Neural cell (in vitro differentiated cells): ENCODE data around the gene SKI. TPM values are rescaled to one million over a fixed set of nuclear protein-coding genes. Genes with fewer than 3 reads are reported as not detected.

Experiments
- H2AFZ ChIP-seq: fragments of 200-600, 300-800 bp; sonication (generic), shearing (Covaris generic); 2 replicates; pipeline ENCODE4 v1.6.0; 2014; ENCODE audit warnings: low read depth, mild to moderate bottlenecking, antibody characterized with exemption, low read length, moderate library complexity
- H3F3A ChIP-seq: fragments of 200-600 bp; shearing (Covaris generic); 2 replicates; pipeline ENCODE4 v1.6.1; 2016; ENCODE audit warnings: mild to moderate bottlenecking, moderate library complexity, mixed read lengths, antibody characterized with exemption, low read length; ENCODE audit not compliant: insufficient read depth, poor library complexity, severe bottlenecking
- H3K27ac ChIP-seq: fragments of 200-600, 300-800 bp; sonication (generic), shearing (Covaris generic); 2 replicates; pipeline ENCODE4 v1.5.1; 2014; ENCODE audit warnings: mild to moderate bottlenecking, low read length, moderate library complexity
- H3K27me3 ChIP-seq: fragments of 300-800, 200-600 bp; sonication (generic), shearing (Covaris generic); 2 replicates; pipeline ENCODE4 v1.6.0; 2014; ENCODE audit warnings: mild to moderate bottlenecking, low read depth, low read length, moderate library complexity; ENCODE audit not compliant: insufficient read depth
- H3K36me3 ChIP-seq: fragments of 300-800, 200-600 bp; sonication (generic), shearing (Covaris generic); 2 replicates; pipeline ENCODE4 v1.5.1; 2014; ENCODE audit warnings: mild to moderate bottlenecking, antibody characterized with exemption, low read length, moderate library complexity; ENCODE audit not compliant: insufficient read depth
- H3K4me2 ChIP-seq: fragments of 300-800, 200-600 bp; sonication (generic), shearing (Covaris generic); 2 replicates; pipeline ENCODE4 v1.6.0; 2014; ENCODE audit warnings: mild to moderate bottlenecking, low read length
- H3K4me3 ChIP-seq: fragments of 300-800, 200-600 bp; sonication (generic), shearing (Covaris generic); 2 replicates; pipeline ENCODE4 v1.5.1; 2014; ENCODE audit warnings: mild to moderate bottlenecking, low read length, moderate library complexity
- H3K79me2 ChIP-seq: fragments of 200-600 bp; shearing (Covaris generic); replicated peaks from 2 replicates; pipeline ENCODE4 v1.6.0; 2014; ENCODE audit warnings: mild to moderate bottlenecking, low read length, moderate library complexity; ENCODE audit not compliant: insufficient read depth
- H3K9ac ChIP-seq: fragments of 300-800, 200-600 bp; sonication (generic), shearing (Covaris generic); 2 replicates; pipeline ENCODE4 v1.6.1; 2016; ENCODE audit warnings: mild to moderate bottlenecking, low read length, mixed read lengths
- H3K9me2 ChIP-seq: fragments of 200-600 bp; shearing (Covaris generic); 2 replicates; pipeline ENCODE4 v1.6.1; 2016; ENCODE audit warnings: mild to moderate bottlenecking, low read length, mixed read lengths; ENCODE audit not compliant: insufficient read depth
- H3K9me3 ChIP-seq: fragments of 200-600, 300-800 bp; sonication (generic), shearing (Covaris generic); 2 replicates; pipeline ENCODE4 v1.6.1; 2016; ENCODE audit warnings: mild to moderate bottlenecking, mixed run types, low read length, moderate library complexity, mixed read lengths
- H4K20me1 ChIP-seq: fragments of 200-600 bp; shearing (Covaris generic); 2 replicates; pipeline ENCODE4 v1.6.1; 2016; ENCODE audit warnings: mild to moderate bottlenecking, mixed run types; ENCODE audit not compliant: insufficient read depth
- EP300 ChIP-seq: fragments of 450-650 bp; conservative IDR thresholded peaks from 2 replicates; pipeline ENCODE4 v1.6.1; 2014; ENCODE audit warnings: antibody characterized with exemption, mild to moderate bottlenecking, moderate library complexity; ENCODE audit not compliant: poor library complexity, severe bottlenecking
- EZH2 ChIP-seq: fragments of 200-600, 300-800 bp; shearing (Covaris generic), sonication (generic); IDR thresholded peaks from 2 replicates; pipeline ENCODE4 v1.6.1; 2014; ENCODE audit warnings: antibody characterized with exemption, low read length, borderline replicate concordance, mild to moderate bottlenecking; ENCODE audit not compliant: insufficient read depth, poor library complexity, severe bottlenecking
- MXI1 ChIP-seq: fragments of 450-650 bp; conservative IDR thresholded peaks from 2 replicates; pipeline ENCODE4 v1.6.1; 2014; ENCODE audit warnings: antibody characterized with exemption, mild to moderate bottlenecking; ENCODE audit not compliant: poor library complexity, severe bottlenecking
- POLR2AphosphoS5 ChIP-seq: IDR thresholded peaks from 2 replicates; pipeline ENCODE4 v1.6.1; 2012
- RAD21 ChIP-seq: fragments of 450-650 bp; conservative IDR thresholded peaks from 2 replicates; pipeline ENCODE4 v1.6.1; 2014; ENCODE audit warnings: antibody characterized with exemption, mild to moderate bottlenecking, moderate library complexity
- SMC3 ChIP-seq: fragments of 450-650 bp; conservative IDR thresholded peaks from 2 replicates; pipeline ENCODE4 v1.6.1; 2014; ENCODE audit warnings: antibody characterized with exemption, mild to moderate bottlenecking, moderate library complexity; ENCODE audit not compliant: poor library complexity
- TAF1 ChIP-seq: IDR thresholded peaks from 2 replicates; pipeline ENCODE4 v1.6.1; 2012; ENCODE audit warnings: low read depth
- polyA plus RNA-seq: library from polyadenylated mRNA; depleted of rRNA; stranded (reverse); fragments of >200 nt; gene quantifications from 2 replicates; pipeline ENCODE4 v1.2.3, GENCODE V29; 2014
- TF ChIP-seq, protein P1 (sequence below): fragments of 450-650 bp; IDR thresholded peaks from 2 replicates; pipeline ENCODE4 v1.5.1; 2014; ENCODE audit warnings: antibody characterized with exemption, mild to moderate bottlenecking, moderate library complexity; ENCODE audit not compliant: poor library complexity, severe bottlenecking
- TF ChIP-seq, protein P2 (sequence below): IDR thresholded peaks from 2 replicates; pipeline ENCODE4 v1.6.1; 2012; ENCODE audit warnings: borderline replicate concordance

SKI gene
- polyA plus RNA-seq, 1 donor from 2014 or later = 4.1 TPM

DNA sequence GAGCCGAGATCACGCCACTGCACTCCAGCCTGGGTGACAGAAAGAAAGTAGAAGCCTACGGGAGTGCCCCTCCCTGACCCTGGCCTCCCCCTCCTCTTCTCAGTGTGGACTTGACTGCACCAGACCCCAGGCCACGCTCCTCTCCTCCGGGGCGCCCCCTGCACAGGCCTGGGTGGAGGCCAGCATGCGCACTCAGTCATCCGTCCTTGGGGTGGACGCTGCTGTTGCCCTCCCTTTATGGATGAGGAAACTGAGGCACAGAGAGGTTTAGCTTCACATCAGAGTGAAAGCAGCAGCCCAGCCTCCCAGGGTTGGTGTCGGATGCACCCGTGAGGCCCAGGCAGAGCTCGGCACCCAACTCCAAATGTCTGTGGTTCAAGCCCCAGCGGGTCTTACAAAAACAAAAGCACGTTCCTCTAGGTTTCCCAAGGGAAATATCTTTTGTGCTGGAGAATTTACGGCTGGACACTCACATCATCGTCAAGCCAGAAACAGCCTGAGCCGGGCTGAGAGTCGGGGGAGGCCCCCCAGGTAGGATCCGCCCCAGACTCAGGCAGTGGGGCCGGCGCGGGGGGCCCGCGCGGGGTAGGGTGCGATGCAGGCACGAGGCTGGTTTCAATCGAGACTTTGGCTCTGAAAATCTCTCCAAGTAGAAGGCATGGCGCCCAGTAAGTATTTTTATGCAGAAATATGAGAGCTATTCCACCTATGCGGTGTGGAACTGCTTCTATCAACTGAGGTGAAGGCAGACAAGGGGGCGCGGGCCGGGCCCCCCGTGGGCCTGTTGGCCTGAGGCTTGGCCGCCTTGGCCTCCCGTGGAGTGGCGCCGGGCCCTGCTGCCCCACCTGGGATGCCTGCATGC lies 126.6 kb downstream of the SKI start:
- Histone ChIP-seq H4K20me1 (no peaks in the 10 kb centered on the region), H3K36me3 (no peaks in the 10 kb centered on the region), H3K9me3 (no peaks in the 10 kb centered on the region), H3K27ac (no peak overlapping the region), H3K9ac (no peak overlapping the region), H3K9me2 (no peaks in the 10 kb centered on the region), H3K4me2 (no peak overlapping the region), H3K27me3 (no peaks in the 10 kb centered on the region), H2AFZ (no peak overlapping the region), H3K79me2 (no peaks in the 10 kb centered on the region), H3F3A (no peaks in the 10 kb centered on the region), H3K4me3 (no peak overlapping the region)
- TF ChIP-seq MXI1 = no peak

DNA sequence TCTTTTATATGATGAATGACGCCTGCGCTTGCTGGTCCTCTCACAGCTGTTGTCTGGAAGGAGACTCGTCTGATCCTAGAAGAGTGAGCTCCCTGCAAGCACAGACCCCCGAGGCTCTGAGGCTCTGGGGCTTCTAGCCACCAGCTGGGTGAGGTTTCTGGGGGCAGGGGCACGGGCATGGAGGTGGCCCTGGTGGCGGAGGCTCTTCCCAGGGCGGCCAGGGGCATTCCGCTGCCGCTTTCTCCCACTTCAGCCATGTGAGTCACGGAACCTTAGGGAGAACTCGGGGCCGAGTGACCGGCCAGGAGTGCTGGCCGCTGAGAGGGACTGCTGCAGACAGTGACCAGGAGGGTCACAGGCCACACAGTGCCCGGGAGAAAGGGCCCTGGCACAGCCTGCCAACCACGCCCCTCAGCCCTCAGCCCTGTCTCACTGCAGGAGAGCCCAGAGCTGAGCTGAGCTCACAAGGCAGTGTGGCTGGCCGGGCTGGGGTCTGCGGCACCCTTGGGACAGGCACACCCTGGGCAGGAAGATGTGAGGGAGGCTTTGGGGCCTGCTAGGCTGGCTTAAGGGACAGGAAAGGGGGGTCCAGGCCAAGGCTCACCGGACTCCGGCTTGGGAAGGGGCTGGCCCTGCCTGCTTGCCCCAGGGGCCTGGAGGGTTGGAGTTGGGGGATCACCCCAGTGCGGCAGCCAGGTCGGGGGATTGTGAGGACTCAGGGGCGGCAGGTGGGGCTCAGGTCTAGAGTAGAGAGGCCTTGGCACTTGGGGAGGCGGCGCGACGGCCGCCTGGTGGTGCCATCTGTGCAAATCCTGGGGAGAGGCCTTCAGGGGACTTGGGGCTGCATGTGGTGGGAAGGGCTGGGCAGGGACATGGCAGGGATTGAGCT lies 127.5 kb downstream of the SKI start:
- Histone ChIP-seq H3K9me3 (no peaks in the 10 kb centered on the region), H4K20me1 (no peaks in the 10 kb centered on the region), H3K4me3 (no peak overlapping the region), H3K79me2 (no peaks in the 10 kb centered on the region), H3K27me3 (no peaks in the 10 kb centered on the region), H3K9ac (no peak overlapping the region), H3K27ac (no peak overlapping the region), H3F3A (no peaks in the 10 kb centered on the region), H3K36me3 (no peaks in the 10 kb centered on the region), H3K4me2 (no peak overlapping the region), H3K9me2 (no peaks in the 10 kb centered on the region), H2AFZ (no peak overlapping the region)
- no peak for TF ChIP-seq SMC3
- no peak for TF ChIP-seq EP300
- TF ChIP-seq RAD21 = no peak
- TF ChIP-seq POLR2AphosphoS5 = no peak
- no peak for TF ChIP-seq TAF1
- TF ChIP-seq MXI1 = no peak
- TF ChIP-seq, protein P1, sequence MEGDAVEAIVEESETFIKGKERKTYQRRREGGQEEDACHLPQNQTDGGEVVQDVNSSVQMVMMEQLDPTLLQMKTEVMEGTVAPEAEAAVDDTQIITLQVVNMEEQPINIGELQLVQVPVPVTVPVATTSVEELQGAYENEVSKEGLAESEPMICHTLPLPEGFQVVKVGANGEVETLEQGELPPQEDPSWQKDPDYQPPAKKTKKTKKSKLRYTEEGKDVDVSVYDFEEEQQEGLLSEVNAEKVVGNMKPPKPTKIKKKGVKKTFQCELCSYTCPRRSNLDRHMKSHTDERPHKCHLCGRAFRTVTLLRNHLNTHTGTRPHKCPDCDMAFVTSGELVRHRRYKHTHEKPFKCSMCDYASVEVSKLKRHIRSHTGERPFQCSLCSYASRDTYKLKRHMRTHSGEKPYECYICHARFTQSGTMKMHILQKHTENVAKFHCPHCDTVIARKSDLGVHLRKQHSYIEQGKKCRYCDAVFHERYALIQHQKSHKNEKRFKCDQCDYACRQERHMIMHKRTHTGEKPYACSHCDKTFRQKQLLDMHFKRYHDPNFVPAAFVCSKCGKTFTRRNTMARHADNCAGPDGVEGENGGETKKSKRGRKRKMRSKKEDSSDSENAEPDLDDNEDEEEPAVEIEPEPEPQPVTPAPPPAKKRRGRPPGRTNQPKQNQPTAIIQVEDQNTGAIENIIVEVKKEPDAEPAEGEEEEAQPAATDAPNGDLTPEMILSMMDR = no peak
- TF ChIP-seq, protein P2, sequence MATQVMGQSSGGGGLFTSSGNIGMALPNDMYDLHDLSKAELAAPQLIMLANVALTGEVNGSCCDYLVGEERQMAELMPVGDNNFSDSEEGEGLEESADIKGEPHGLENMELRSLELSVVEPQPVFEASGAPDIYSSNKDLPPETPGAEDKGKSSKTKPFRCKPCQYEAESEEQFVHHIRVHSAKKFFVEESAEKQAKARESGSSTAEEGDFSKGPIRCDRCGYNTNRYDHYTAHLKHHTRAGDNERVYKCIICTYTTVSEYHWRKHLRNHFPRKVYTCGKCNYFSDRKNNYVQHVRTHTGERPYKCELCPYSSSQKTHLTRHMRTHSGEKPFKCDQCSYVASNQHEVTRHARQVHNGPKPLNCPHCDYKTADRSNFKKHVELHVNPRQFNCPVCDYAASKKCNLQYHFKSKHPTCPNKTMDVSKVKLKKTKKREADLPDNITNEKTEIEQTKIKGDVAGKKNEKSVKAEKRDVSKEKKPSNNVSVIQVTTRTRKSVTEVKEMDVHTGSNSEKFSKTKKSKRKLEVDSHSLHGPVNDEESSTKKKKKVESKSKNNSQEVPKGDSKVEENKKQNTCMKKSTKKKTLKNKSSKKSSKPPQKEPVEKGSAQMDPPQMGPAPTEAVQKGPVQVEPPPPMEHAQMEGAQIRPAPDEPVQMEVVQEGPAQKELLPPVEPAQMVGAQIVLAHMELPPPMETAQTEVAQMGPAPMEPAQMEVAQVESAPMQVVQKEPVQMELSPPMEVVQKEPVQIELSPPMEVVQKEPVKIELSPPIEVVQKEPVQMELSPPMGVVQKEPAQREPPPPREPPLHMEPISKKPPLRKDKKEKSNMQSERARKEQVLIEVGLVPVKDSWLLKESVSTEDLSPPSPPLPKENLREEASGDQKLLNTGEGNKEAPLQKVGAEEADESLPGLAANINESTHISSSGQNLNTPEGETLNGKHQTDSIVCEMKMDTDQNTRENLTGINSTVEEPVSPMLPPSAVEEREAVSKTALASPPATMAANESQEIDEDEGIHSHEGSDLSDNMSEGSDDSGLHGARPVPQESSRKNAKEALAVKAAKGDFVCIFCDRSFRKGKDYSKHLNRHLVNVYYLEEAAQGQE = no peak
- no peak for TF ChIP-seq EZH2
